GM12878 (cell line): ENCODE measurements around the gene SRSF8. TPM values are rescaled to one million over a fixed set of nuclear protein-coding genes. Genes with fewer than 3 reads are reported as not detected.

Source experiments
- ATAC-seq: fragments of 200-7000 bp; cut with Tn5 transposase; 3 replicates; pipeline ENCODE4 v1.9.1; 2020; ENCODE audit warnings: mild to moderate bottlenecking, moderate library complexity
- BruUV-seq: library from RNA; stranded (reverse); fragments of 400-500 nt; replicated peaks from 2 replicates; lab custom pipeline; 2021; lab: Mats Ljungman, UMichigan
- CTCF ChIA-PET: fragments of 300-600 bp; sonication (Branson Sonifier 250); formaldehyde crosslinking; extraction: SDS; loops from one replicate; lab custom pipeline; 2021; ENCODE audit warnings: inconsistent platforms; lab: Yijun Ruan, JAX
- POLR2A ChIA-PET: fragments of 350-600 bp; formaldehyde crosslinking; extraction: SDS; loops from one replicate; lab custom pipeline; 2021; ENCODE audit warnings: inconsistent platforms; lab: Charles Lee
- RAD21 ChIA-PET: fragments of 300-600 bp; sonication (Branson Sonifier 250); formaldehyde crosslinking; loops from one replicate; lab custom pipeline; 2023; ENCODE audit warnings: antibody characterized with exemption; ENCODE audit not compliant: unreplicated experiment; lab: Charles Lee
- SMC1A ChIA-PET: fragments of 300-600 bp; sonication (Branson Sonifier 250); formaldehyde crosslinking; loops from one replicate; lab custom pipeline; 2023; ENCODE audit not compliant: unreplicated experiment, uncharacterized antibody; lab: Charles Lee
- DNase-seq: peaks from one replicate; pipeline ENCODE4 v3.0.0-alpha.2; 2011; ENCODE audit warnings: low read depth, low spot score
- FAIRE-seq: peaks from 3 replicates; lab custom pipeline; 2011; peaks lifted over from hg19 to GRCh38; lab: Jason Lieb, UNC
- H2AFZ ChIP-seq: 2 replicates; pipeline ENCODE4 v1.6.0; 2011; ENCODE audit warnings: low read depth, low read length, control low read depth; ENCODE audit not compliant: control insufficient read depth
- H3K27ac ChIP-seq: 2 replicates; pipeline ENCODE4 v1.5.1; 2011; ENCODE audit warnings: control low read depth; ENCODE audit not compliant: control insufficient read depth, insufficient read depth
- H3K27me3 ChIP-seq, 2 experiments: replicated peaks in 1 of 2; 2 replicates each; pipeline versions ENCODE4 v1.6.0 to v1.6.1; 2011; ENCODE audit warnings: low read length in 1 of 2; ENCODE audit not compliant: control insufficient read depth in 2 of 2, insufficient read depth in 2 of 2
- H3K36me3 ChIP-seq, 2 experiments: 2 replicates each; pipeline ENCODE4 v1.5.1; 2011; ENCODE audit warnings: low read length in 1 of 2; ENCODE audit not compliant: control insufficient read depth in 2 of 2, insufficient read depth in 2 of 2
- H3K4me1 ChIP-seq: 2 replicates; pipeline ENCODE4 v1.6.1; 2011; ENCODE audit warnings: mild to moderate bottlenecking, low read length, moderate library complexity, mixed read lengths; ENCODE audit not compliant: control insufficient read depth, insufficient read depth
- H3K4me2 ChIP-seq: 2 replicates; pipeline ENCODE4 v1.6.0; 2011; ENCODE audit warnings: control low read depth; ENCODE audit not compliant: control insufficient read depth, insufficient read depth
- H3K4me3 ChIP-seq: fragments of 200-600 bp; sonication (generic); 2 replicates; pipeline ENCODE4 v1.5.1; 2016
- H3K79me2 ChIP-seq: 2 replicates; pipeline ENCODE4 v1.6.0; 2011; ENCODE audit warnings: low read length; ENCODE audit not compliant: control insufficient read depth, insufficient read depth
- H3K9ac ChIP-seq: 2 replicates; pipeline ENCODE4 v1.8.0; 2011; ENCODE audit warnings: low read length, control low read depth, mixed read lengths; ENCODE audit not compliant: control insufficient read depth, insufficient read depth
- H3K9me3 ChIP-seq: replicated peaks from 3 replicates; pipeline ENCODE4 v1.5.1; 2011; ENCODE audit warnings: mild to moderate bottlenecking, low read length; ENCODE audit not compliant: control insufficient read depth, insufficient read depth
- H4K20me1 ChIP-seq: 2 replicates; pipeline ENCODE4 v1.6.0; 2011; ENCODE audit not compliant: control insufficient read depth, insufficient read depth
- ASH2L ChIP-seq: fragments of 300-600, 200-600 bp; sonication (generic); IDR thresholded peaks from 2 replicates; pipeline ENCODE4 v1.6.1; 2017; ENCODE audit warnings: low read depth, mild to moderate bottlenecking, borderline replicate concordance
- CBX3 ChIP-seq: fragments of 200-600 bp; sonication (generic); IDR thresholded peaks from 2 replicates; pipeline ENCODE4 v1.6.1; 2016; ENCODE audit warnings: low read depth, borderline replicate concordance
- MEF2A ChIP-seq: IDR thresholded peaks from 2 replicates; pipeline ENCODE4 v1.6.1; 2011; ENCODE audit warnings: low read depth, mild to moderate bottlenecking, low read length, moderate library complexity; ENCODE audit not compliant: insufficient read depth
- NR2C2 ChIP-seq: IDR thresholded peaks from 2 replicates; pipeline ENCODE4 v1.6.1; 2011; ENCODE audit warnings: borderline replicate concordance, low read depth; ENCODE audit not compliant: control insufficient read depth, insufficient read length
- ZNF207 ChIP-seq: fragments of 450-650 bp; IDR thresholded peaks from 2 replicates; pipeline ENCODE4 v1.6.1; 2014; ENCODE audit warnings: antibody characterized with exemption, mild to moderate bottlenecking, borderline replicate concordance
- in situ Hi-C: fragments of 300-500 bp; cut with MboI; formaldehyde crosslinking; loops from 9 replicates; pipeline ENCODE4 v1.14.3; 2018; ENCODE audit warnings: mixed read lengths
- intact Hi-C: fragments of 100-400 bp; cut with micrococcal nuclease; formaldehyde crosslinking; loops from one replicate; pipeline ENCODE4 v1.14.2; 2022; ENCODE audit not compliant: unreplicated experiment
- polyA plus RNA-seq, 11 experiments: library from polyadenylated mRNA; depleted of rRNA in 4 of 11; unstranded in 6 of 11; stranded (reverse) in 5 of 11; fragments of >200 nt; fragmentation: Nextera tagmentation in 4 of 11; fragmentation: Illumina TruSeq in 1 of 11; extraction: Ambion mirVana in 4 of 11; extraction: Trizol in 1 of 11; gene quantifications; 1 replicate in 1 of 11; 2 replicates in 10 of 11; pipeline versions ENCODE4 v1.2.1 to v1.2.3, GENCODE V29; 2011 to 2016; ENCODE audit warnings: inconsistent platforms in 2 of 11, missing spikeins in 2 of 11, low read depth in 1 of 11
- total RNA-seq, 4 experiments: library from RNA; depleted of rRNA in 3 of 4; stranded (reverse); fragments of >200 nt in 3 of 4; fragmentation: Illumina TruSeq in 1 of 4; extraction: Trizol in 1 of 4; gene quantifications; 2 replicates each; pipeline versions ENCODE4 v1.2.1 to v1.2.3, GENCODE V29; 2013 to 2021
- TF ChIP-seq, protein P1 (sequence below): fragments of 450-650 bp; IDR thresholded peaks from 2 replicates; pipeline ENCODE4 v1.6.1; 2017; ENCODE audit warnings: low read depth, mild to moderate bottlenecking, moderate library complexity
- TF ChIP-seq, protein P2 (sequence below): fragments of 450-650 bp; conservative IDR thresholded peaks from 2 replicates; pipeline ENCODE4 v1.6.1; 2017; ENCODE audit warnings: mild to moderate bottlenecking, moderate library complexity
- TF ChIP-seq, protein P3 (sequence below): fragments of 150-350 bp; IDR thresholded peaks from 2 replicates; pipeline ENCODE4 v1.6.1; 2014; ENCODE audit warnings: mild to moderate bottlenecking, low read depth, low read length

SRSF8 gene
- total and polyA plus RNA-seq, 10 of the 15 experiments (the other 5 are each of a cell fraction or from before 2014, with no cell fraction given) = 14.2 to 43.1 (median 27.1) TPM

DNA sequence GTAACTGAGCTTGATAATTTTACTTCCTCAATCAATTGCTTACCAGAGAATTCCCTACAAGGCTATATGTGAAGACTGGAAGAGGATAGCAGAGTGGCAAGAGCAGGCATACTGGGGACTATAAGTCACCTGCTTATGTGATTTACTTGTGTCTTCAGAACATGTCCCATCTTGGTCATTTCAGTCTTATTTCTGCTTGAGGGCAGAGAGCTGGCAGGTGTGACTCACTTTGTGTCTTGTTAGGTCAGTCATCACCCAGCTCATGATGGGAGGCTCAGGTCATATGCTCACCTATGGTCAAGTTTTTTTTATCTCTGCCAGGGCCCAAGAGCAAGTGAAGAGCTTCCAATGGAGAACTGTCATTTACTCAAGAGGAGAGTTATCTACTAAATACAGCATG, 6.2 kb downstream of the SRSF8 start:
- in situ Hi-C loops (no loop called here), intact Hi-C loops (no loop called here)
- Histone ChIP-seq H3K4me3 (no peak overlapping the region), H4K20me1 (no peaks in the 10 kb centered on the region), H3K4me1 (0 out of 2 replicates have a peak, but pooled peaks cover 3% of the 10 kb centered on the region), H3K9me3 (no peaks in the 10 kb centered on the region), H3K27ac (no peak overlapping the region), H2AFZ (no peak overlapping the region), H3K27me3 (no peaks in the 10 kb centered on the region), H3K9ac (no peak overlapping the region), H3K36me3 (0 out of 4 replicates have a peak, but pooled peaks cover 0 to 4% of the 10 kb centered on the region in 2 experiments), H3K79me2 (peaks cover 19% of the 10 kb centered on the region), H3K4me2 (no peak overlapping the region)
- no peak for ATAC-seq
- ChIA-PET CTCF (interaction anchor here (0.6 to 14.4 kb wide), 5 partner anchors 11 to 74 kb away, joined by 3 to 459 read pairs (median 64); partner anchors contain the start of gene ENDOD1), POLR2A (interaction anchor here (1.3 to 11.1 kb wide), 2 partner anchors 18 to 64 kb away, joined by 4 to 139 read pairs; partner anchors contain the start of gene ENDOD1), RAD21 (interaction anchor here (1.4 to 11.8 kb wide), 5 partner anchors 12 to 76 kb away, joined by 3 to 244 read pairs (median 22); partner anchors contain the start of gene ENDOD1), SMC1A (interaction anchor here (1.0 to 14.9 kb wide), 6 partner anchors 9 to 77 kb away, joined by 3 to 315 read pairs (median 80); partner anchors contain the start of gene ENDOD1)
- no peak for DNase-seq
- TF ChIP-seq, protein P1, sequence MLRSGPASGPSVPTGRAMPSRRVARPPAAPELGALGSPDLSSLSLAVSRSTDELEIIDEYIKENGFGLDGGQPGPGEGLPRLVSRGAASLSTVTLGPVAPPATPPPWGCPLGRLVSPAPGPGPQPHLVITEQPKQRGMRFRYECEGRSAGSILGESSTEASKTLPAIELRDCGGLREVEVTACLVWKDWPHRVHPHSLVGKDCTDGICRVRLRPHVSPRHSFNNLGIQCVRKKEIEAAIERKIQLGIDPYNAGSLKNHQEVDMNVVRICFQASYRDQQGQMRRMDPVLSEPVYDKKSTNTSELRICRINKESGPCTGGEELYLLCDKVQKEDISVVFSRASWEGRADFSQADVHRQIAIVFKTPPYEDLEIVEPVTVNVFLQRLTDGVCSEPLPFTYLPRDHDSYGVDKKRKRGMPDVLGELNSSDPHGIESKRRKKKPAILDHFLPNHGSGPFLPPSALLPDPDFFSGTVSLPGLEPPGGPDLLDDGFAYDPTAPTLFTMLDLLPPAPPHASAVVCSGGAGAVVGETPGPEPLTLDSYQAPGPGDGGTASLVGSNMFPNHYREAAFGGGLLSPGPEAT = no peak
- TF ChIP-seq ASH2L = no peak
- no peak for TF ChIP-seq ZNF207
- TF ChIP-seq, protein P2, sequence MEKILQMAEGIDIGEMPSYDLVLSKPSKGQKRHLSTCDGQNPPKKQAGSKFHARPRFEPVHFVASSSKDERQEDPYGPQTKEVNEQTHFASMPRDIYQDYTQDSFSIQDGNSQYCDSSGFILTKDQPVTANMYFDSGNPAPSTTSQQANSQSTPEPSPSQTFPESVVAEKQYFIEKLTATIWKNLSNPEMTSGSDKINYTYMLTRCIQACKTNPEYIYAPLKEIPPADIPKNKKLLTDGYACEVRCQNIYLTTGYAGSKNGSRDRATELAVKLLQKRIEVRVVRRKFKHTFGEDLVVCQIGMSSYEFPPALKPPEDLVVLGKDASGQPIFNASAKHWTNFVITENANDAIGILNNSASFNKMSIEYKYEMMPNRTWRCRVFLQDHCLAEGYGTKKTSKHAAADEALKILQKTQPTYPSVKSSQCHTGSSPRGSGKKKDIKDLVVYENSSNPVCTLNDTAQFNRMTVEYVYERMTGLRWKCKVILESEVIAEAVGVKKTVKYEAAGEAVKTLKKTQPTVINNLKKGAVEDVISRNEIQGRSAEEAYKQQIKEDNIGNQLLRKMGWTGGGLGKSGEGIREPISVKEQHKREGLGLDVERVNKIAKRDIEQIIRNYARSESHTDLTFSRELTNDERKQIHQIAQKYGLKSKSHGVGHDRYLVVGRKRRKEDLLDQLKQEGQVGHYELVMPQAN = no peak
- TF ChIP-seq, protein P3, sequence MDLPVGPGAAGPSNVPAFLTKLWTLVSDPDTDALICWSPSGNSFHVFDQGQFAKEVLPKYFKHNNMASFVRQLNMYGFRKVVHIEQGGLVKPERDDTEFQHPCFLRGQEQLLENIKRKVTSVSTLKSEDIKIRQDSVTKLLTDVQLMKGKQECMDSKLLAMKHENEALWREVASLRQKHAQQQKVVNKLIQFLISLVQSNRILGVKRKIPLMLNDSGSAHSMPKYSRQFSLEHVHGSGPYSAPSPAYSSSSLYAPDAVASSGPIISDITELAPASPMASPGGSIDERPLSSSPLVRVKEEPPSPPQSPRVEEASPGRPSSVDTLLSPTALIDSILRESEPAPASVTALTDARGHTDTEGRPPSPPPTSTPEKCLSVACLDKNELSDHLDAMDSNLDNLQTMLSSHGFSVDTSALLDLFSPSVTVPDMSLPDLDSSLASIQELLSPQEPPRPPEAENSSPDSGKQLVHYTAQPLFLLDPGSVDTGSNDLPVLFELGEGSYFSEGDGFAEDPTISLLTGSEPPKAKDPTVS = no peak
- no peak for TF ChIP-seq NR2C2
- no peak for TF ChIP-seq CBX3
- TF ChIP-seq MEF2A = no peak
- no peak for FAIRE-seq
- BruUV-seq = no TSS peak
